Measurements from ENCODE around the gene SPACA4. TPM values are rescaled to one million over a fixed set of nuclear protein-coding genes. Genes with fewer than 3 reads are reported as not detected.

The SPACA4 gene
- total and polyA plus RNA-seq, 9 of the 15 experiments (the other 6 are each of a cell fraction or from before 2014, with no cell fraction given): not detected

DNA sequence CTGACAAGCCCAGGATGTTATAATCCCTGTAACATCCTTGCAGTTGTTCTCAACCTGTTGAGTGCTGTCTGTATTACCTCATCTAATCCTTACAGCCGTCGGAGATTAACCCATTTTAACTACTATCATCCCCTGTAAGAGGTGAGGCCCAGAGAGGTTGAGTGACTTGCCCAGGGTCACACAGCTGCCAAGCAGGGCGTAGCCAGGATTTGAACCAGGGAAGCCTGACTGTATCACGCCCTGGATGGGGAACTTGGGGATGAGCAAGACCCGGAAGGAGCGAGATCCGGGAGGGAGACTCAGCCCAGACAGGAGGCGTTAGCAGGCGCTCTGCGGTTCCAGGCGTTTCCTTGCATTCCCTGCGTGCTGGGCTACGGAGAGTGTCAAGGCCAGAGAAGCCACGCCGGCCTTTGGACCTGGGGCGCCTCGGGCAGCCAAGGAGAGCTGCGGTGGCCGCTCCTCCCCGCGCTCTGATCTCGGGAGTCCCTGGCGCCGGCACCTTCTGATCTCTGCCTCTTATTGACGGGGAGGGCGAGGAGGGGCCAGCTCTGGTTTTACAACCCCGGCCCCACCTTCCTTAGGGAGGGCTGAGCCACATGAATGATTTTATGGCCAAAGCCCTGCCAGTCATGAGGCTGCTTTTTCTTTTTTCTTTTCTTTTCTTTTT, 48.4 kb upstream of the SPACA4 start (continued):
- TF ChIP-seq, protein P1, sequence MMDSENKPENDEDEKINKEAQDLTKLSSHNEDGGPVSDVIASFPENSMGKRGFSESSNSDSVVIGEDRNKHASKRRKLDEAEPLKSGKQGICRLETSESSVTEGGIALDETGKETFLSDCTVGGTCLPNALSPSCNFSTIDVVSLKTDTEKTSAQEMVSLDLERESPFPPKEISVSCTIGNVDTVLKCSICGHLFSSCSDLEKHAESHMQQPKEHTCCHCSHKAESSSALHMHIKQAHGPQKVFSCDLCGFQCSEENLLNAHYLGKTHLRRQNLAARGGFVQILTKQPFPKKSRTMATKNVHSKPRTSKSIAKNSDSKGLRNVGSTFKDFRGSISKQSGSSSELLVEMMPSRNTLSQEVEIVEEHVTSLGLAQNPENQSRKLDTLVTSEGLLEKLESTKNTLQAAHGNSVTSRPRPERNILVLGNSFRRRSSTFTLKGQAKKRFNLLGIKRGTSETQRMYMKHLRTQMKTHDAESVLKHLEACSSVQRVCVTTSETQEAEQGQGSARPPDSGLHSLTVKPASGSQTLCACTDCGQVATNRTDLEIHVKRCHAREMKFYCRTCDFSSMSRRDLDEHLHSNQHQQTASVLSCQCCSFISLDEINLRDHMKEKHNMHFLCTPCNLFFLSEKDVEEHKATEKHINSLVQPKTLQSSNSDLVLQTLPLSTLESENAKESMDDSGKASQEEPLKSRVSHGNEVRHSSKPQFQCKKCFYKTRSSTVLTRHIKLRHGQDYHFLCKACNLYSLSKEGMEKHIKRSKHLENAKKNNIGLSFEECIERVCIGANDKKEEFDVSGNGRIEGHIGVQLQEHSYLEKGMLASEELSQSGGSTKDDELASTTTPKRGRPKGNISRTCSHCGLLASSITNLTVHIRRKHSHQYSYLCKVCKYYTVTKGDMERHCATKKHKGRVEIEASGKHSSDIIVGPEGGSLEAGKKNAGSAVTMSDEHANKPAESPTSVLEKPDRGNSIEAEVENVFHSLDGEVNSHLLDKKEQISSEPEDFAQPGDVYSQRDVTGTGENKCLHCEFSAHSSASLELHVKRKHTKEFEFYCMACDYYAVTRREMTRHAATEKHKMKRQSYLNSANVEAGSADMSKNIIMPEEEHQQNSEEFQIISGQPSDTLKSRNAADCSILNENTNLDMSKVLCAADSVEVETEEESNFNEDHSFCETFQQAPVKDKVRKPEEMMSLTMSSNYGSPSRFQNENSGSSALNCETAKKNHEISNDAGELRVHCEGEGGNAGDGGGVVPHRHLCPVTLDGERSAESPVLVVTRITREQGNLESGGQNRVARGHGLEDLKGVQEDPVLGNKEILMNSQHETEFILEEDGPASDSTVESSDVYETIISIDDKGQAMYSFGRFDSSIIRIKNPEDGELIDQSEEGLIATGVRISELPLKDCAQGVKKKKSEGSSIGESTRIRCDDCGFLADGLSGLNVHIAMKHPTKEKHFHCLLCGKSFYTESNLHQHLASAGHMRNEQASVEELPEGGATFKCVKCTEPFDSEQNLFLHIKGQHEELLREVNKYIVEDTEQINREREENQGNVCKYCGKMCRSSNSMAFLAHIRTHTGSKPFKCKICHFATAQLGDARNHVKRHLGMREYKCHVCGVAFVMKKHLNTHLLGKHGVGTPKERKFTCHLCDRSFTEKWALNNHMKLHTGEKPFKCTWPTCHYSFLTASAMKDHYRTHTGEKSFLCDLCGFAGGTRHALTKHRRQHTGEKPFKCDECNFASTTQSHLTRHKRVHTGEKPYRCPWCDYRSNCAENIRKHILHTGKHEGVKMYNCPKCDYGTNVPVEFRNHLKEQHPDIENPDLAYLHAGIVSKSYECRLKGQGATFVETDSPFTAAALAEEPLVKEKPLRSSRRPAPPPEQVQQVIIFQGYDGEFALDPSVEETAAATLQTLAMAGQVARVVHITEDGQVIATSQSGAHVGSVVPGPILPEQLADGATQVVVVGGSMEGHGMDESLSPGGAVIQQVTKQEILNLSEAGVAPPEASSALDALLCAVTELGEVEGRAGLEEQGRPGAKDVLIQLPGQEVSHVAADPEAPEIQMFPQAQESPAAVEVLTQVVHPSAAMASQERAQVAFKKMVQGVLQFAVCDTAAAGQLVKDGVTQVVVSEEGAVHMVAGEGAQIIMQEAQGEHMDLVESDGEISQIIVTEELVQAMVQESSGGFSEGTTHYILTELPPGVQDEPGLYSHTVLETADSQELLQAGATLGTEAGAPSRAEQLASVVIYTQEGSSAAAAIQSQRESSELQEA (IDR thresholded peaks at IDR 0.05; ENCODE audit: low read depth): no peak
- TF ChIP-seq, protein P2, sequence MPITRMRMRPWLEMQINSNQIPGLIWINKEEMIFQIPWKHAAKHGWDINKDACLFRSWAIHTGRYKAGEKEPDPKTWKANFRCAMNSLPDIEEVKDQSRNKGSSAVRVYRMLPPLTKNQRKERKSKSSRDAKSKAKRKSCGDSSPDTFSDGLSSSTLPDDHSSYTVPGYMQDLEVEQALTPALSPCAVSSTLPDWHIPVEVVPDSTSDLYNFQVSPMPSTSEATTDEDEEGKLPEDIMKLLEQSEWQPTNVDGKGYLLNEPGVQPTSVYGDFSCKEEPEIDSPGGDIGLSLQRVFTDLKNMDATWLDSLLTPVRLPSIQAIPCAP (CRISPR knock-in tag; IDR thresholded peaks at IDR 0.05; ENCODE audit: borderline replicate concordance): no peak
- TF ChIP-seq ZNF589 (CRISPR knock-in tag; IDR thresholded peaks at IDR 0.05; ENCODE audit: low read depth) (no peak), HNRNPLL (IDR thresholded peaks at IDR 0.05; ENCODE audit: low read depth, low read length, poor library complexity, severe bottlenecking) (no peak), ILK (tag; IDR thresholded peaks at IDR 0.05; ENCODE audit: borderline replicate concordance, low read depth) (no peak), CBX1 (IDR thresholded peaks at IDR 0.05; ENCODE audit: low read depth) (peak; percentile 93; the same call in 1 of the 2 replicates), SMAD4 (CRISPR knock-in tag; conservative IDR thresholded peaks at IDR 0.05) (0 out of 2 replicates have a peak, but pooled peaks have one; percentile 36), ZNF121 (CRISPR knock-in tag; conservative IDR thresholded peaks at IDR 0.05) (no peak), RUNX1 (IDR thresholded peaks at IDR 0.05; ENCODE audit: low read depth) (no peak), SMARCB1 (IDR thresholded peaks at IDR 0.05; ENCODE audit: insufficient read length, low read depth) (no peak), ADNP (tag; IDR thresholded peaks at IDR 0.05) (peak; percentile 94), HMG20A (CRISPR knock-in tag; conservative IDR thresholded peaks at IDR 0.05) (no peak), HDGF (IDR thresholded peaks at IDR 0.05) (peak; percentile 74; the same call in 1 of the 2 replicates), IRF2 (CRISPR knock-in tag; IDR thresholded peaks at IDR 0.05) (no peak)
- TF ChIP-seq, protein P3, sequence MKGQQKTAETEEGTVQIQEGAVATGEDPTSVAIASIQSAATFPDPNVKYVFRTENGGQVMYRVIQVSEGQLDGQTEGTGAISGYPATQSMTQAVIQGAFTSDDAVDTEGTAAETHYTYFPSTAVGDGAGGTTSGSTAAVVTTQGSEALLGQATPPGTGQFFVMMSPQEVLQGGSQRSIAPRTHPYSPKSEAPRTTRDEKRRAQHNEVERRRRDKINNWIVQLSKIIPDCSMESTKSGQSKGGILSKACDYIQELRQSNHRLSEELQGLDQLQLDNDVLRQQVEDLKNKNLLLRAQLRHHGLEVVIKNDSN (CRISPR knock-in tag; IDR thresholded peaks at IDR 0.05): no peak
- TF ChIP-seq, protein P4, sequence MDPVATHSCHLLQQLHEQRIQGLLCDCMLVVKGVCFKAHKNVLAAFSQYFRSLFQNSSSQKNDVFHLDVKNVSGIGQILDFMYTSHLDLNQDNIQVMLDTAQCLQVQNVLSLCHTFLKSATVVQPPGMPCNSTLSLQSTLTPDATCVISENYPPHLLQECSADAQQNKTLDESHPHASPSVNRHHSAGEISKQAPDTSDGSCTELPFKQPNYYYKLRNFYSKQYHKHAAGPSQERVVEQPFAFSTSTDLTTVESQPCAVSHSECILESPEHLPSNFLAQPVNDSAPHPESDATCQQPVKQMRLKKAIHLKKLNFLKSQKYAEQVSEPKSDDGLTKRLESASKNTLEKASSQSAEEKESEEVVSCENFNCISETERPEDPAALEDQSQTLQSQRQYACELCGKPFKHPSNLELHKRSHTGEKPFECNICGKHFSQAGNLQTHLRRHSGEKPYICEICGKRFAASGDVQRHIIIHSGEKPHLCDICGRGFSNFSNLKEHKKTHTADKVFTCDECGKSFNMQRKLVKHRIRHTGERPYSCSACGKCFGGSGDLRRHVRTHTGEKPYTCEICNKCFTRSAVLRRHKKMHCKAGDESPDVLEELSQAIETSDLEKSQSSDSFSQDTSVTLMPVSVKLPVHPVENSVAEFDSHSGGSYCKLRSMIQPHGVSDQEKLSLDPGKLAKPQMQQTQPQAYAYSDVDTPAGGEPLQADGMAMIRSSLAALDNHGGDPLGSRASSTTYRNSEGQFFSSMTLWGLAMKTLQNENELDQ (CRISPR knock-in tag; IDR thresholded peaks at IDR 0.05; ENCODE audit: borderline replicate concordance): no peak
